Measurements from ENCODE around the gene EHMT1.
"Not testable (repeated sequence)": the region's sequence is repeated elsewhere in the genome, so short reads cannot be mapped to it uniquely, and the experiment has no call there.

EHMT1 gene

DNA sequence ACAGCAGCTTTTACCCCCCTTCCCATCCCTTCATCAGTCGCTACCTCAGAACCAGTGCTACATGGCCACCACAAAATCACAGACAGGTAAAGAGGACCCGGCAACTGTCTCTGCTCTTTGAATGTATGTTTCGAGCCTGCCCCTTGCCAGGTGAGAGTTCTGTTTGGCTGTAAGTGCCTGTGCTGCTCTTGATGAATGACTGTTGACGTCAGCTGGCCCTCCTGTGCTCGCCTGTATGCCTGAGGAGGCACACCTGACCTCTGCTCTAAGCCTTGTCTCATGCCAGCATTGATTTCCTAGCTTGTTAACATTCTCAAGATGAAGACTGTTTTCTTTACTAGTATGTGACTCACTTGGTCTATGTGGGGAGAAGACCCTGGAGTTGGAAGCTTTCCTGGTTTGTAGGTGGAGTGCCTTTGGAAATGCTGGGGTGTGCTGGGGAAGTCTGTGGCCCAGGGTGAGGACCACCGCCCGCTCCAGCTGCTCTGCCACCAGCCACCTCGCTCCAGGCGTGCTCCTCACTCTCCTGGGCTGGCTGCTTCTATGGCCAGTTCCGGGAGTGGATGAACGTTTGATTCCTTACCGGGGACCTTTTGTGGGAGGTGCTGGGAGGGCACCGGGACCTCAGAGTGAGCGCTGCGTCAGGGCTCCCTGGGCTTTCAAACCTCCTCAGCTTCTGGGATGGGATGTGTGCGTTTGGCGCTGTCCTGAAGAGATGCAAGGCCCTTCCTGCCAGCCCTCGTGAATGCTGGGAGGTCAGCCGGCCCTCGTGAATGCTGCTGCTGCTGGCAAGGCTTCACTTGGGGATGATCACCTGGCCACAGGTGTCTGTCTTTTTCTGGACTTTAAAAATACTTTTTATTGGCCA lies 109.9 kb downstream of the EHMT1 start:
- no peak for ATAC-seq
- no peak overlapping the region for H3K4me3 Mint-ChIP-seq
- DNase-seq = no peak
- no peak overlapping the region for H3K27ac Mint-ChIP-seq
- H3K4me1 Mint-ChIP-seq = peaks cover 23% of the 10 kb centered on the region
- H3K9me3 Mint-ChIP-seq = peaks cover 5 to 31% of the 10 kb centered on the region in 2 donors
- no peaks in the 10 kb centered on the region for H3K27me3 Mint-ChIP-seq

DNA sequence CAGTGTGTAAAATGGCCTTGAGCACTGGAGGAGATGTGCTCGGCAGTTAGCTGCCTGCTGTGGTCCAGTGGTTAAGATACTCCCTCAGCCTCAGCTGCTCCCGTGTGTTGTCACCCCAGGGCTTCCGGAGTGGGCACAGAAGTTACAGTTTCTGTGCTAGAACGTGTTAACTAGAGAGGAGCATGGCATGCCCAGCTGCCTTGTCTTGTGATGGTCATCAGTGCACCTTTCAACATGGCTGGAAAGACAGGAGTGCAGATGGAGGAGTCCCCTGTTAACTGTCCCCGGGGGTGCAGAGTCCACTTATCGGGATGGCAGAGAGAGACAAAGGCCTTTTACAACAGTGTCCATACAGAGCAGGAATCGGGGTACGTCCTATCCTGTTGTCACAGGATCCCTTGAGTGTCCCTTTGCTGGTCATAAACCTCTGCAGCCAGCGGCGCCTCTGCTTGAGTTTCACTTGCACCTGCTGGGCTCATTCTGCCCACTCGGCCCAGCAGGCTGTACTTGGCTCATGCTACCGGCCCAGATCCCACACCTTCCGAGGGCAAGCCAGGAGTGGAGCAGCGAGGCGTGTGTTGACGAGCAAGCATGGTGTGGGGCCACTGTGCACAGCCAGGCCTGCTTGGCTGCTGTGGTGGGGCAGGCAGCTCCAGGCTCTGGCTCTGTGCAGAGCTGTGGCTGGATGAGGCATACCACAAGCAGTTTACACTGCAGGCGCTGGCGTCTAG lies 112.6 kb downstream of the EHMT1 start:
- no peak for ATAC-seq
- H3K9me3 Mint-ChIP-seq = peaks cover 5 to 28% of the 10 kb centered on the region in 2 donors

DNA sequence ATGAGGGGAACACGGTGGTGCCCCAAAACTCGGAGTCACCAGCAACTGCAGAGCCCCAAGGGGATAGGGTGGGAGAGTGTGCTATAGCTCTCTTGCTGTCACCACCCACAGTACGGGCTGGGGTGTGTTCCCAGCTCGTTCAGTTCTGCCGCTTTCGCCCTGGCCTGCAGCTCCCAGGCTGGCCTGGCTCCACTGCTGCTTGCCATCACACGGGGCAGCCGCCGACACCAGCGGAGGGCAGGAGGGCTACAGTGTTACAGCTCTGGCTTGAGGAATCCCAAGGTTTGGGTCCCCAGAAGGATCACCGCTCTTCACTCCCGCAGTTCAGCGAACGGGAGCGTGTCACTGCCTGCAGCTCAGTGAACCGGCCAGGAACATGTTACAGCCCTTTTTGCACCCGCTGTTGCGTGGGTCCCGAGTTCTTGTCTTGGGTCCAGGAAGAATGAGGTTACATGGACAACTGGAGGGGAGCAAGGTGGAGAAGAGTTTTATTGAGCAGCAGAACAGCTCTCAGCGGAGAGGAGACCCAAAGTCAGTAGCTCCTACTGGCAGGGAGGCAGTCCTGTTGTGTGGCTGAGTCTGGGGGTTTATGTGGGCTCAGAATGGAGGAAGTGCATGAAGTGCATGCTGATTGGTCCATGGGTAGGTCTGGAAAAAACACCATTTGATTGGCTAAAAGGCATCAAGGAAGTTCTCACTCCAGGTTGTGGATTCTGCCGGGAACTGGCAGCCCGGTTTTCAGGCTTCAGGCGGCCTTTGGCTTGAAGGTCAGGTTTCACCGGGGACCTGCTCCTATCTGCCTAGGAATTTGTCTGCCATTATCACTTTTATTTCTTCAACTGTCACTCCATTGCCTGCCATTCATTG lies 113.4 kb downstream of the EHMT1 start:
- no peak for DNase-seq
- Mint-ChIP-seq H3K4me3 (no peak overlapping the region), H3K4me1 (no peaks in the 10 kb centered on the region), H3K9me3 (peaks cover 5 to 28% of the 10 kb centered on the region in 2 donors), H3K27me3 (no peaks in the 10 kb centered on the region), H3K27ac (no peak overlapping the region)
- no peak for ATAC-seq

More for the DNA sequence above, 112.6 kb downstream of the EHMT1 start:
- Mint-ChIP-seq H3K4me3 (no peak overlapping the region), H3K27me3 (no peaks in the 10 kb centered on the region), H3K27ac (no peak overlapping the region), H3K4me1 (peaks cover 5% of the 10 kb centered on the region)
- no peak for DNase-seq

DNA sequence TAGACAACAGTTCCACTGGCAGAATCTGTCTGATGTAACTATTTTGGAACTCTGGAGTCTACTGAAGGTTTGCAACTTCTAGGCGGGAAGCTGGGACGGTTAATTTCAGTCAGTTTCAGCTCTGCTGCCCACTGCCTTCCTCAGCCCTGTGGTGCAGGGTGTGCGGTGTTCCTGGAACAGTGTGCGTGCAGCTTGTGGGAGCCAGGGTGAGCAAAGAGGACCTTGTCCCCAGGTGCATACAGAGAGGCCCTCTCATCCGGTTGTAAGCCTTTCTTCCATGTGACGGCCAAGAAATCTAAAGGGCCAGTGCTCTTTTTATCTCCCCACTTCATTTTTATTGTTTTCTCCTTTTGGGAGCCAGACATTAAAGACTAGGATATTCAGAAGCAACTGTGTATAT lies 114.6 kb downstream of the EHMT1 start:
- peaks cover 5 to 28% of the 10 kb centered on the region in 2 donors for H3K9me3 Mint-ChIP-seq
- no peak overlapping the region for H3K4me3 Mint-ChIP-seq
- DNase-seq (no peak), ATAC-seq (no peak)
- H3K27me3 Mint-ChIP-seq = no peaks in the 10 kb centered on the region
- H3K27ac Mint-ChIP-seq = no peak overlapping the region
- peaks cover 8% of the 10 kb centered on the region for H3K4me1 Mint-ChIP-seq

DNA sequence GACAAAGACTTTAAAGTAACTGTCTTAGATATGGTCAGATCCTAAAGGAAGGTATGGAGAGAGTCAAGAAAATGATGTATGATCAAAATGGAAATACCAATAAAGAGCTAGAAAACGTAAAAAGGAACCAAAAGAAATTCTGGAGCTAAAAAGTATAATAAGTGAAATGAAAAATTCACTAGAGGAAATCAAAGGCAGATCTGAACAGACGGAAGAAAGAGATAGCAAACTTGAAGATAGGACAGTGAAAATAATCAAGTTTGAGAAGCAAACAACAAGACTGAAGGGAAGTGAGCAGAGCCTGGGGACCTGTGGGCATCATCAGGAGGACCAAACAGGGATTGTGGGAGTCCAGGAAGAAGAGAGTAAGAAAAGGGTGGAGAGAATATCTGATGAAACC lies 115.4 kb downstream of the EHMT1 start:
- Mint-ChIP-seq H3K27me3 (no peaks in the 10 kb centered on the region), H3K4me1 (peaks cover 9% of the 10 kb centered on the region), H3K9me3 (peaks cover 5 to 28% of the 10 kb centered on the region in 2 donors), H3K27ac (no peak overlapping the region), H3K4me3 (no peak overlapping the region)
- DNase-seq (no peak), ATAC-seq (no peak)

DNA sequence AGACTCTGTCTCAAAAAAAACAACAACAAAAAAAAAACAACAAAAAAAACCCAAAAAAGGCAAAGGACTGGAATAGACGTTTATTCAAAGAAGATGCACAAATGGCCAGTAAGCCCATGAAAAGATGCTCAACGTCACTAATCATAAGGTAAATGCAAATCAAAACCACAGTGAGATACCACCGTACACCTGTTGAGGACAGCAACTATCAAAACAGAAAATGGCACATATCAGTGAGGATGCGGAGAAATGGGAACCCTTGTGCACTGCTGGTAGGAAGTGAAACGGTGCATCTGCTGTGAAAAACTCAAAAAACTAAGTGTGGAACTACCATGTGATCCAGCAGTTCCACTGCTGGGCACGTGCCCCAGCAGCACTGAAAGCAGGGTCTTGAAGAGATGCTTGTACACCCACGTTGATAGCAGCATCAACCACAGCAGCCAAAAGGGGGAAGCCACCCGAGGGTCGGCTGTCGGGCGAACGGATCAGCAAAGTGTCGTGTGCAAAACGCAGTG lies 119.4 kb downstream of the EHMT1 start:
- not testable (repeated sequence) for H3K4me3 Mint-ChIP-seq, H3K27me3 Mint-ChIP-seq, DNase-seq, ATAC-seq
- Mint-ChIP-seq H3K9me3 (peaks cover 5 to 14% of the 10 kb centered on the region in 2 donors), H3K4me1 (peaks cover 23% of the 10 kb centered on the region), H3K27ac (peak overlapping the region in 1 of 2 donors; percentile 90)

DNA sequence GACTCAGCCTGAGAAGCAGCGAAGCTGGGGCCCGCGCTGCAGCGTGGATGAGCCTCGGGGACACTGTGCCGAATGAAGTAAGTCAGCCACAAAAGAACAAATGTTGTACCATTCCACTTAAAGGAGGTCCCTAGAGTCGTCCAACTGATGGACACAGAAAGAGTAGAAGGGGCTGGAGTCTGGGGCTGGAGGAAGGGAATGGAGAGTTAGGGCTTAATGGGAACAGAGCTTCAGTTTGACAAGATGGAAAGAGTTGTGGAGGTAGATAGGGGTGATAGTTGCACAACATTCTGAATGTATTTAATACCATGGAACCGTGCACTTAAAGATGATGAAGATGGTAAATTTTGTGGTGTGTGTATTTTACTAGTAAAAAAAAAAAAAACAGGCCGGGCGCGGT lies 119.9 kb downstream of the EHMT1 start:
- Mint-ChIP-seq H3K27ac (peak overlapping the region in 1 of 2 donors; percentile 59), H3K4me1 (peaks cover 23% of the 10 kb centered on the region), H3K9me3 (peaks cover 5 to 9% of the 10 kb centered on the region in 2 donors), H3K27me3 (no peaks in the 10 kb centered on the region), H3K4me3 (no peak overlapping the region)
- ATAC-seq (no peak), DNase-seq (no peak)

DNA sequence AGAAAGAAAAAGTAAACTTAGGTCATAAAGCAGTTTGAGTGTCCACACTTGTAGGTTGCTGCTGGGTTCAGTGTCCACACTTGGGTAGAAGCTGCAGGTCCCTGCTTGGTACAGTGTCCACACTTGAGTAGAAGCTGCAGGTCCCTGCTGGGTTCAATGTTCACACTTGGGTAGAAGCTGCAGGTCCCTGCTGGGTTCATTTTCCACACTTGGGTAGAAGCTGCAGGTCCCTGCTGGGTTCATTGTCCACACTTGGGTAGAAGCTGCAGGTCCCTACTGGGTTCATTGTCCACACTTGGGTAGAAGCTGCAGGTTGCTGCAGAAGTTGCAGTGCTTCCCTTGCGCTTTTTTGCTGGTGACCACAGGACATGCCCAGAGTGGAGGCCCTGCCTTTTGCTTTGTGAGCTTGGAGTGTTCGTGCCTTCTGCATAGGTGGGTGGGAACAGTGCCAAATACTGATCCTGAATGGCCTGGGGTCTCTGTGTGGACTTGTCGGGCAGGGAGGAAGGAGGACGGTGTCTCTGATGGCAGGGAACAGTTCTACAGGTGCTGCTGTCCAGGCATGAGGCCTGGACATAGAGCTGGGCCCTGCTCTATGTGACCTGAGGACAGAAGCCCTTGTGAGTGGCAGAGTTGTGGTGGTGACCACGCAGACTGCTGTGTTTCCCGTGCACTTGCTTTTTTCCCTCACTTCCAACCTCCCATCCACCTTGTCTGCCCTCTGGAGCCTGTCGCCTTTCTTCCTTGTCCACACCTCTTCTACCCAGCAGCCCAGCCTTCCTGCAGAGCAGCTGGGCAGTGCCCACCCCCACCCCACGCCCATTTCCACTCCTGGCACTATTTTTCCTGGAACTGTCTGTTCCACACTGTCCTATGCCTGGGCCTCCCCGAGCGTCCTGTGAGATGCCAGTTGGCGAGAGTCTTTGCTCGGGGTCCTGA lies 120.8 kb downstream of the EHMT1 start:
- DNase-seq (no peak), ATAC-seq (no peak)
- Mint-ChIP-seq H3K4me1 (peaks cover 26% of the 10 kb centered on the region), H3K9me3 (no peaks in the 10 kb centered on the region), H3K27me3 (no peaks in the 10 kb centered on the region), H3K4me3 (no peak overlapping the region), H3K27ac (peak overlapping the region; percentile 57 to 93)

DNA sequence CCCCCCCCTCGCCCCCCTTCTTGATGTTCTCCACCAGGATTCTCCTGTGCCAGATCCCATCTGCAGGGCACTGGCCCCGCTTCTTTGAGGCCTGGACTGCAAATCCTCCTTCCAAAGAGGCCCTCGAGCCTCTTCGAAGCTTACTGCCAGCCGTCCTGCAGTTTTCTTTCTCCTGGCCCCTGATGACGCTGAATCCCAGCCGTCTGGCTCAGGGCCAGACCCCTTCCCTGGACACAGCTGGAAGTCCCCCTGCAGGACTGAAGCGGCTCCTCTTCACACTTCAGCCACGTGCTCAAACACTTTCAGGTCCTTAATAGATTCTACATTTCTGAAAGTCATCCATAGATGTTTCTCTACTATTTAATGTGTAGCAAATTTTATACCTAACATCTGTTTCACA lies 121.5 kb downstream of the EHMT1 start:
- H3K27ac Mint-ChIP-seq = peak overlapping the region in 1 of 2 donors; percentile 93
- H3K27me3 Mint-ChIP-seq = no peaks in the 10 kb centered on the region
- H3K9me3 Mint-ChIP-seq = no peaks in the 10 kb centered on the region
- no peak for DNase-seq
- peaks cover 33% of the 10 kb centered on the region for H3K4me1 Mint-ChIP-seq
- H3K4me3 Mint-ChIP-seq = no peak overlapping the region
- ATAC-seq = no peak

DNA sequence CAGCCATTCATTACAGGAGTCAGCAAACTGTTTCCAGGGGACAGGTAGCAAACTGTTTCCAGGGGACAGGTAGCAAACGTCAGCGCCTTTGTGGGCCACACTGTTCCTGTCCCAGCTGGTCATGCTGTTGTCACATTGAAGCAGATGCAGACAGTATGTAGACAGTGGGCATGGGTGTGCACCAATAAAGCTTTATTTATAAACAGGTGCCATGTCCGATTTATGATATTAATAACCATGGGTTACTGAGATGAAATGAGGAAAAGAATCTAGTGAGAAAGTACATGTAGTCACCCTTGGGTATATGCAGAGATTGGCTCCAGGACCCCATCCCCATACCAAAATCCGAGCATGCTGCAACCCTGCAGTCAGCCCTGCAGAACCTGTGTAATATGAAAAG lies 122.5 kb downstream of the EHMT1 start:
- no peak for DNase-seq
- Mint-ChIP-seq H3K4me1 (peaks cover 39% of the 10 kb centered on the region), H3K27me3 (no peaks in the 10 kb centered on the region), H3K27ac (no peak overlapping the region), H3K9me3 (no peaks in the 10 kb centered on the region), H3K4me3 (no peak overlapping the region)
- ATAC-seq = no peak

DNA sequence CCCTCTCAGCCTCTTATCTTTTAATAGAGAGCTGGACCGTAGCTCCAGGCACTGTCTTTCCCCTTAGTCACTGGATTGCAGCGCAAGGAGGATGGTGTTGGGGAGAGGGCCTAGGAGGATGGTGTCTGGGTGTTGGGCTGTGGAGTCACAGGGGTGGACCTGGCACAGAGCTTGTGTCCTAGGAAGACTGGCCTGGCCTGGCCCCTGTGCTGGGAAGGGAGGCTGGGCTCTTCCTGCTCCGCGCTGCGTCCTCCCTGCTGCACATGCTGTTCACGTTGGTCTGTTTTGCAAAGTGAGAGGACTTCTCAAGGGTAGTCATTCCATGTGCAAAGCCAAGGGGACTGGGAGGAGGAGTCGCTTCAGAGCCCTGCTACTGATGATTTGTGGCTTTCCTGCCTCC lies 123.9 kb downstream of the EHMT1 start:
- Mint-ChIP-seq H3K4me1 (peaks cover 39% of the 10 kb centered on the region), H3K4me3 (no peak overlapping the region), H3K9me3 (no peaks in the 10 kb centered on the region), H3K27ac (no peak overlapping the region), H3K27me3 (no peaks in the 10 kb centered on the region)
- ATAC-seq (no peak), DNase-seq (no peak)

DNA sequence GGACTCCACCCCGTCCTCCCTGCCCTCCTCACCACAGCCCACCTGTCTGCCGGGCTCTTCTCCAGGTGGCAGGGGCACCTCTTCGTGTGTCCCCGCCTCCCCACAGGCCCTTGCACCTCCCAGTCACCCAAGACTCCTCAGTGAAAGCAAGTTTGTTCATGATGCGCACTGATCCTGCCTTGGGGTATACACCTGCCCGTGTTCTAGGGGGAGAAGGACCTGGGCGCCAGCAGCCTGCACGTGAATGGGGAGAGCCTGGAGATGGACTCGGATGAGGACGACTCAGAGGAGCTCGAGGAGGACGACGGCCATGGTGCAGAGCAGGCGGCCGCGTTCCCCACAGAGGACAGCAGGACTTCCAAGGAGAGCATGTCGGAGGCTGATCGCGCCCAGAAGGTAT lies 124.9 kb downstream of the EHMT1 start:
- Mint-ChIP-seq H3K4me3 (no peak overlapping the region), H3K27ac (peak overlapping the region in 1 of 2 donors; percentile 50), H3K4me1 (peaks cover 30% of the 10 kb centered on the region), H3K27me3 (no peaks in the 10 kb centered on the region), H3K9me3 (no peaks in the 10 kb centered on the region)
- ATAC-seq (no peak), DNase-seq (no peak)

DNA sequence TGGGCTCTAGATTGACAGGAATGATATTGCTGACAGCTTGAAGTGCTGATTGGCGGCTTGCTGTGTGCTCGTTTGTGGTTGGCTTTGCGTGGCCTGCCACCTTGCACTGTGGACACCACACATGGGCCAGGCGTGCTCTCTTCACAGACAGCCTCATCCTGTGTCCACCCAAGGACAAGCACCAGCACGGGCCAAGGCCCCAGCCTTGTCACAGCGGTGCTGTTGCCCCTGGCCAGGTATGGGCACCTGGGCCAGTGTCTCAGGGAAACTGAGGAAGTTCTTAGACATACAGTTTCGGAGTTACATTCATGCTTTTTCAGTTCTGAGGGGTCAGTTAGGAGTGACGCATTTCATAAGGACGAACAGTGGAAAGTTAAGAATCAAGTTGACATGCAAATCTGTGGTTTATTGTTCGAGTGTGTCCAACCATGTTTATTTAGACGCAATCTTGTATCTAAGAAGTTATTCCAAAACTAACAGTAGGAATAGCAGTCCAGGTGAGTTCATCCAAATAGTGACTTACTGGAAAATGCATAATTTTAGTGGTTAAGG lies 125.9 kb downstream of the EHMT1 start:
- Mint-ChIP-seq H3K4me3 (no peak overlapping the region), H3K4me1 (peaks cover 30% of the 10 kb centered on the region), H3K27ac (peak overlapping the region in 1 of 2 donors; percentile 66), H3K27me3 (no peaks in the 10 kb centered on the region), H3K9me3 (no peaks in the 10 kb centered on the region)
- DNase-seq (no peak), ATAC-seq (no peak)

DNA sequence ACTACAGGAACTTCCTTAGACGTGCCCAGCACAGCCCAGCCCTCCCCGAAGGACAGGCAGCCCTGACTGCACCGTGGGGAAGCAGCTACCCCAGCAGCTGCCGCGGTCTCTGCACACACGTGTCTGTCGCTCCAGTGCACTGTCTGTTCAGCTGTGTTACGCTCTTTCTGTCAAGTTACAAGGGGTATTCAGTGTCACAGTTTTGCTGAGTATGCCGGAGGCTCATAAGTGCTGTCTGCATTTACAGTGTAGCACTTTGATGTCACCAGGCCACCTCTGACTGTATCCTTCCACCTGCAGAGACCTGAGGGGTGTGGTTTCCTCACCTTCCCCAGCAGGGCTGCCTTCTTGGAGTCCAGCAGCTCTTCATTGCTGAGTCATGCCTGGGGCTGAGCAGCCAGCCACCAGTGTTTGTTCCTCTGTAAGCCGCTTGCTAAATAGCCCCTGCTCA lies 126.8 kb downstream of the EHMT1 start:
- H3K4me1 Mint-ChIP-seq = peaks cover 21% of the 10 kb centered on the region
- DNase-seq = no peak

More for the DNA sequence above, 126.8 kb downstream of the EHMT1 start:
- ATAC-seq = peak; percentile 31
- Mint-ChIP-seq H3K27ac (peak overlapping the region in 1 of 2 donors; percentile 85), H3K27me3 (no peaks in the 10 kb centered on the region), H3K9me3 (no peaks in the 10 kb centered on the region), H3K4me3 (no peak overlapping the region)
